OCI-LY3 (cell line): Measurements from ENCODE around the gene TSPAN8.
"Not testable (repeated sequence)": the region's sequence is repeated elsewhere in the genome, so short reads cannot be mapped to it uniquely, and the experiment has no call there.

Experiments
- EZH2phosphoT487 ChIP-seq: fragments of 200-600 bp; shearing (Covaris generic); IDR thresholded peaks from 2 replicates; pipeline ENCODE4 v1.6.1; 2018; ENCODE audit warnings: antibody characterized with exemption, mixed run types, low read depth
- TF ChIP-seq, protein P1 (sequence below): fragments of 200-600, 300-600 bp; sonication (generic); IDR thresholded peaks from 2 replicates; pipeline ENCODE4 v1.5.1; 2014; ENCODE audit warnings: antibody characterized with exemption, low read length, low read depth

GRCh38 chr12:71165780-71166179, 8.0 kb upstream of the TSPAN8 start:
- TF ChIP-seq, protein P1, sequence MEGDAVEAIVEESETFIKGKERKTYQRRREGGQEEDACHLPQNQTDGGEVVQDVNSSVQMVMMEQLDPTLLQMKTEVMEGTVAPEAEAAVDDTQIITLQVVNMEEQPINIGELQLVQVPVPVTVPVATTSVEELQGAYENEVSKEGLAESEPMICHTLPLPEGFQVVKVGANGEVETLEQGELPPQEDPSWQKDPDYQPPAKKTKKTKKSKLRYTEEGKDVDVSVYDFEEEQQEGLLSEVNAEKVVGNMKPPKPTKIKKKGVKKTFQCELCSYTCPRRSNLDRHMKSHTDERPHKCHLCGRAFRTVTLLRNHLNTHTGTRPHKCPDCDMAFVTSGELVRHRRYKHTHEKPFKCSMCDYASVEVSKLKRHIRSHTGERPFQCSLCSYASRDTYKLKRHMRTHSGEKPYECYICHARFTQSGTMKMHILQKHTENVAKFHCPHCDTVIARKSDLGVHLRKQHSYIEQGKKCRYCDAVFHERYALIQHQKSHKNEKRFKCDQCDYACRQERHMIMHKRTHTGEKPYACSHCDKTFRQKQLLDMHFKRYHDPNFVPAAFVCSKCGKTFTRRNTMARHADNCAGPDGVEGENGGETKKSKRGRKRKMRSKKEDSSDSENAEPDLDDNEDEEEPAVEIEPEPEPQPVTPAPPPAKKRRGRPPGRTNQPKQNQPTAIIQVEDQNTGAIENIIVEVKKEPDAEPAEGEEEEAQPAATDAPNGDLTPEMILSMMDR, result not testable (repeated sequence)
- TF ChIP-seq EZH2phosphoT487, result not testable (repeated sequence)
